Fibroblast of mammary gland (primary cell): ENCODE data around the gene MYO1E.

Experiments
- DNase-seq: peaks from one replicate; pipeline ENCODE4 v3.0.0-alpha.2; 2010; ENCODE audit warnings: low read depth
- H3K4me3 ChIP-seq: 2 replicates; pipeline ENCODE4 v1.5.1; 2011; ENCODE audit warnings: low read depth, mild to moderate bottlenecking, low read length, moderate library complexity; ENCODE audit not compliant: control insufficient read depth
- TF ChIP-seq, protein P1 (sequence below): conservative IDR thresholded peaks from 2 replicates; pipeline ENCODE4 v1.5.1; 2011; ENCODE audit warnings: low read depth, low read length, inconsistent platforms; ENCODE audit not compliant: control insufficient read depth, insufficient read depth

MYO1E gene

DNA sequence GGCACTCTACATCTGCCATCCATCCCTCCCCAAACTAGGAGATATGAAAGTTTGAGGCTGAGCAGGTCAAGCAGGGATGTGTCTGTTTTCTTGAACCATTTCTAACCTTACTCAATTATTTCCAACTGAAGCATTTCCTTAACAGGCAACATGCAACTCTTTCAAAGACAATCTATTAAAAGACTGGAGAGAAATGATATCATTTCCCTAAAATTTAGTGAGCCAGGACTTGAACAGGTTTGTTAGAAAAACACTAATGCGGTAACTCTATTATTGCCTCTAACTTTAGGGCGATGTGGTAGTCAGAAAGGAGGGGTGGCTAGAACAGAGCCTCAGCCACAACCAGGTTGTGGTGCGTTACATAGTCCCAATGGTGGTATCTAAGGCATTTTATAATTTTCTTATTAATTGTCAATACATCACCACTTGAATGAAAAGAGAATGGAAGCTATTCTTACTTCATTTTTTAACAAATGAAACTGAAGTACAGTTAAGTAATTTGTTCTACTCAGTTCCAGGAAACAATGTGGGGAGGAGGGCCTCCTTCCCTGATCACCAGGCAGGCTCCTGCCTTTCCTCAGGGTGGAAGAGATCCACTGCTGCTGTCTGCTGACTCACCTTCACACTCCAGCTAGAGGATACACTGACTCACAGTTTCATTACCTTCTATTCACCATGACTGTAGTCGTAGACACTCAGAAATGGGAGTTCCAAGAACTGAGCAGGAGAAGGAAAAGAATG lies 22.8 kb downstream of the MYO1E start:
- no peak overlapping the region for H3K4me3 ChIP-seq
- peak; percentile 95 for DNase-seq
- TF ChIP-seq, protein P1, sequence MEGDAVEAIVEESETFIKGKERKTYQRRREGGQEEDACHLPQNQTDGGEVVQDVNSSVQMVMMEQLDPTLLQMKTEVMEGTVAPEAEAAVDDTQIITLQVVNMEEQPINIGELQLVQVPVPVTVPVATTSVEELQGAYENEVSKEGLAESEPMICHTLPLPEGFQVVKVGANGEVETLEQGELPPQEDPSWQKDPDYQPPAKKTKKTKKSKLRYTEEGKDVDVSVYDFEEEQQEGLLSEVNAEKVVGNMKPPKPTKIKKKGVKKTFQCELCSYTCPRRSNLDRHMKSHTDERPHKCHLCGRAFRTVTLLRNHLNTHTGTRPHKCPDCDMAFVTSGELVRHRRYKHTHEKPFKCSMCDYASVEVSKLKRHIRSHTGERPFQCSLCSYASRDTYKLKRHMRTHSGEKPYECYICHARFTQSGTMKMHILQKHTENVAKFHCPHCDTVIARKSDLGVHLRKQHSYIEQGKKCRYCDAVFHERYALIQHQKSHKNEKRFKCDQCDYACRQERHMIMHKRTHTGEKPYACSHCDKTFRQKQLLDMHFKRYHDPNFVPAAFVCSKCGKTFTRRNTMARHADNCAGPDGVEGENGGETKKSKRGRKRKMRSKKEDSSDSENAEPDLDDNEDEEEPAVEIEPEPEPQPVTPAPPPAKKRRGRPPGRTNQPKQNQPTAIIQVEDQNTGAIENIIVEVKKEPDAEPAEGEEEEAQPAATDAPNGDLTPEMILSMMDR: no peak

DNA sequence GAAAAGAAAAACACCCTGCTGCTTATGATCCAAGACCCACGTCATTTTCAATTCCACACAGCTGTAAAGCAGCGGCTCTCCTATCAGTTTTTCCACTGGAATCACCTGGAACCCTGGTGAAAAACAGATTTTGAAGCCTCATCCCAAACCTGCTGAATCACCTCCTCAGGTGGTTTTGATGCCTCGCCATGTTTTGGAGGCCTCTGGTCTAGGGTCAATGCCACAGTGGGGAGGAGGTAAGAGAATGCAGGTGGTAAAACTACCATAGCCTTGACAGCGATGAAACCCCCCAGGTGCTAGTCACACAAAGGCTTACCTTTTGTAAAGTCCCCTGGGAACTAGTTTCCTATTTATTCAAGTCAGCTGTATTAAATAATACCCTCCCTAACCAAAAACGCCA lies 24.8 kb downstream of the MYO1E start:
- TF ChIP-seq, protein P1: no peak
- no peak overlapping the region for H3K4me3 ChIP-seq
- no peak for DNase-seq

DNA sequence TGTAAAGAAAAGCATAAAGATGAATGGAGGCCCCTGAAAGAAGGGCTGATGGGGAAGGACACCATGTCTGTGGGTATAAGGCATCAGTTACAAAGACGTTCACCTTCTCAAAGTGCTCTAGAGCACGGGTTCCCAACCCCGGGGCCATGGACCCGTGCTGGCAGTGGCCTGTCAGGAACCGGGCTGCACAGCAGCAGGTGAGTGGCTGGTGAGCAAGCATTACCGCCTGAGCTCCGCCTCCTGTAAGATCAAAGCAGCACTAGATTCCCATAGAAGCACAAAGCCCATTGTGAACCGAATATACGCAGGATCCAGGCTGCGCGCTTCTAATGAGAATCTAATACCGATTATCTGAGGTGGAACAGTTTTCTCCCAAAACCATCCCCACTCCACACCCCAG lies 25.7 kb downstream of the MYO1E start:
- no peak for DNase-seq
- H3K4me3 ChIP-seq: no peak overlapping the region
- TF ChIP-seq, protein P1: no peak

DNA sequence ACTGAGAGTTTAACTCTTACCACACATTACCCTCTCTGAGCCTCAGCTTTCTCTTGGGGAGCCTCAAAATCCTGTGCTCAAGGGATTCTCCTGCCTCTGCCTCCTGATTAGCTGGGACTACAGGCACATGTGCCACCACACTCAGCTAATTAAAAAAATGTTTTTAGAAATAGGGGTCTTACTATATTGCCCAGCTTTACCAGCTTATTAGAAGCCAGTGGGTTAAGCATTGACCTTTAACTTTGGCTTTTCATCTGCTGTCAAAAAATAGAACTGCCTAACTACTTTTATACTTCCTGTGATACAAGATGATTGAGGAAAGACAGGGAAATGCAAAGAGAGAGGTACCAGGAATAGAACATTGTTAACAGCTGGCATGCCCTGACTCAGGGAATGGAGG lies 27.3 kb downstream of the MYO1E start:
- no peak overlapping the region for H3K4me3 ChIP-seq
- TF ChIP-seq, protein P1: no peak
- no peak for DNase-seq

DNA sequence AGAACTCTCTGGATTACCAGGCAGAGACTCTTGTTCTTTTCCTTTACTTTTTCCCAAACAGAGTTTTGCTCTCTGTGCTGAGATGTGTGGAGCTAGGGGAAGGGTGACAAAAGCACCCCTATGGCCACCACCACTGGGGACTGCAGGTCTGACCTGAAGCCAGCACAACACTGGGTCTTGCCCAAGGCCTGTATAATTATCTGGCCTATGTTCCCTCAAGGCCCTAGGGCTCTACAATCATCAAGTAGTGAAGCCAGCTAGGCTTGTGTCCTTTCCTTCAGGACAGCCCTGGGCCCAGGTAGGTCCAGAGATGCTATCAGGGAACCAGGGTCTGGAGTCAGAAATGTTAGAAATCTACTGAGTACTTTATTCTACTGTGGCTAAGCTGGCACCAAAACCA lies 28.4 kb downstream of the MYO1E start:
- TF ChIP-seq, protein P1: no peak
- no peak overlapping the region for H3K4me3 ChIP-seq
- no peak for DNase-seq

DNA sequence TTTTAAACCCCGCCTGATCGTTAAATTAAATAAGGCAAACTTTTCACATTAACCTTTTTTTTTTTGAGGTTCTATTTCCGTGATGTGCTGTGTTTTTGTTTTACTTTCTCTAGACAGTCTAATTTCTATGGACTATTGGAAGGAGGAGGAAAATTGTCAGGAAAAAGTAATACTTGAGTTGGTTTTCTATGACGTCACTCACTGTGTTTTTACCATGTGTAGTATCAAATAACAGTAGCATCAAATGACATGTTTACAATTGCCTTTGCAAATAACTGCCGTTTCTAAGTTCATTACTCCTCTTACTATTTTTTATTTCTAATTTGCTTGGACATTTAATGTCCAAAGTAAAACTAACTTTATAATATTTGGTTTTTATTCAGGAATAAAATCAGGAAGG lies 32.3 kb downstream of the MYO1E start:
- DNase-seq: peak; percentile 46
- TF ChIP-seq, protein P1: no peak
- no peak overlapping the region for H3K4me3 ChIP-seq
